ENCODE measurements around the gene MRPL32.

DNA sequence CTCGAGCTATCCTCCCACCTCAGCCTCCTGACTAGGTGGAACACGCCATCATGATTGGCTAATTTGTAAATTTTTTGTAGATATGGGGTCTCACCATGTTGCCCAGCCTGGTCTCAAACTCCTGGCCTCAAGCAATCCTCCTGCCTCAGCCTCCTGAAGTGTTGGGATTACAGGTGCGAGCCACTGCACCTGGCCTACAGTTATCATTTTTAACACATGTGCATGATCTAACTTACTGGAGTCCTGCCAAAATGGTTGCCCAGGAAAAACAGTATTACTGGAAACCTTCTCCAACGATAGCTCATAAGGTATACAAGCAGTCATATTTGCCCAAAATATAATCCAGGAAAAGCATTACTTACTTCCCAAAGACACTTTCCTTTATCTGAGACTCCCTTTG is 20.2 kb downstream of the MRPL32 start:
- TF ChIP-seq POLR2A (IDR thresholded peaks at IDR 0.05) (no peak), CTCF (IDR thresholded peaks at IDR 0.05) (no peak)

Measured in breast epithelium (tissue), 3 donors.